ENCODE results near the gene TMED1. TPM values are rescaled to one million over a fixed set of nuclear protein-coding genes. Genes with fewer than 3 reads are reported as not detected.
"Not testable (repeated sequence)": the region's sequence is repeated elsewhere in the genome, so short reads cannot be mapped to it uniquely, and the experiment has no call there.

TMED1 gene
- total and polyA plus RNA-seq, 5 experiments from 2014 or later, result 6.7 to 26.3 (median 23.7) TPM

- H3K4me1 Mint-ChIP-seq, result peaks cover 8 to 33% (median 20%) of the 10 kb centered on the region in 4 donors
- H3K9me3 Mint-ChIP-seq, result no peaks in the 10 kb centered on the region
- ATAC-seq (peak in 1 of 2 donors; percentile 7), DNase-seq (peak in 7 of 10 donors; percentile 13 to 38 (median 31))
- H3K4me3 Mint-ChIP-seq, result peak overlapping the region; percentile 71 to 93 (median 82)
- POLR2A ChIA-PET, result interaction anchor here (1.0 to 2.1 kb wide), 4 partner anchors 8 to 154 kb away, joined by 3 to 8 read pairs (median 6); partner anchors contain the start of genes DNM2 and TMED1
- H3K27me3 Mint-ChIP-seq, result no peaks in the 10 kb centered on the region
- peaks cover 0 to 2% (median 0%) of the 10 kb centered on the region in 3 donors for H3K36me3 Mint-ChIP-seq
- peak overlapping the region in 9 of 10 donors; percentile 29 to 92 (median 78) for H3K27ac Mint-ChIP-seq
These were observed 35.9 kb upstream of the TMED1 start for GRCh38 chr19:10871711-10872545.

- ATAC-seq, result peak; percentile 84 to 86
- no peaks in the 10 kb centered on the region for H3K9me3 Mint-ChIP-seq
- H3K27me3 Mint-ChIP-seq, result no peaks in the 10 kb centered on the region
- H3K27ac Mint-ChIP-seq, result peak within 1 kb of the TSS; percentile 29 to 93 (median 84)
- DNase-seq, result peak; percentile 95 to 100 (median 99)
- H3K4me3 Mint-ChIP-seq, result peak within 1 kb of the TSS; percentile 74 to 93 (median 82)
- H3K4me1 Mint-ChIP-seq, result peaks cover 5 to 29% (median 20%) of the 10 kb centered on the region in 4 donors
- POLR2A ChIA-PET, result interaction anchor here (0.6 to 2.1 kb wide), 5 partner anchors 9 to 460 kb away, joined by 3 to 8 read pairs (median 4); partner anchors contain the start of genes DNM2 and TMED1
- H3K36me3 Mint-ChIP-seq, result peaks cover 0 to 2% (median 0%) of the 10 kb centered on the region in 3 donors
These were observed 35.1 kb upstream of the TMED1 start, which contains the start of gene CARM1 for GRCh38 chr19:10870955-10871603. CARM1 (plus strand) TSS chr19:10871553; CDS start chr19:10871703, 150 bp downstream.

- Mint-ChIP-seq H3K4me3 (peak overlapping the region; percentile 74 to 87 (median 78)), H3K36me3 (peaks cover 0 to 2% (median 0%) of the 10 kb centered on the region in 3 donors)
- DNase-seq, result no peak
These were observed 34.5 kb upstream of the TMED1 start for GRCh38 chr19:10870501-10870954.

GRCh38 chr19:10869872-10870311 is 33.9 kb upstream of the TMED1 start:
- DNase-seq, H3K9me3 Mint-ChIP-seq: not testable (repeated sequence)
- POLR2A ChIA-PET, result interaction anchor here (0.6 to 2.1 kb wide), 3 partner anchors 34 to 152 kb away, joined by 8 read pairs; partner anchors contain the start of genes DNM2 and TMED1

More at GRCh38 chr19:10870501-10870954, 34.5 kb upstream of the TMED1 start:
- Mint-ChIP-seq H3K27ac (peak overlapping the region in 9 of 10 donors; percentile 43 to 93 (median 81)), H3K9me3 (no peaks in the 10 kb centered on the region), H3K4me1 (peaks cover 5 to 29% (median 20%) of the 10 kb centered on the region in 4 donors), H3K27me3 (no peaks in the 10 kb centered on the region)
- ATAC-seq, result no peak
- POLR2A ChIA-PET, result interaction anchor here (0.6 to 2.1 kb wide), 6 partner anchors 8 to 460 kb away, joined by 3 to 8 read pairs (median 6); partner anchors contain the start of genes DNM2 and TMED1

GRCh38 chr19:10868872-10869547 is 33.0 kb upstream of the TMED1 start:
- POLR2A ChIA-PET, result interaction anchor here (2.0 kb wide), 1 partner anchor 152 kb away, joined by 6 read pairs; no protein-coding TSS in a partner anchor
- Mint-ChIP-seq H3K27me3 (no peaks in the 10 kb centered on the region), H3K36me3 (no peaks in the 10 kb centered on the region), H3K4me3 (peak overlapping the region in 3 of 10 donors; percentile 24 to 58 (median 52)), H3K4me1 (peaks cover 11 to 37% (median 25%) of the 10 kb centered on the region in 4 donors), H3K27ac (peak overlapping the region in 3 of 10 donors; percentile 56 to 81 (median 60)), H3K9me3 (no peaks in the 10 kb centered on the region)
- ATAC-seq (no peak), DNase-seq (no peak)

More at GRCh38 chr19:10869872-10870311, 33.9 kb upstream of the TMED1 start:
- not testable (repeated sequence) for H3K36me3 Mint-ChIP-seq, ATAC-seq, H3K27me3 Mint-ChIP-seq
- peak overlapping the region in 9 of 10 donors; percentile 8 to 87 (median 74) for H3K4me3 Mint-ChIP-seq
- peaks cover 5 to 29% (median 20%) of the 10 kb centered on the region in 4 donors for H3K4me1 Mint-ChIP-seq
- peak overlapping the region in 7 of 10 donors; percentile 31 to 90 (median 60) for H3K27ac Mint-ChIP-seq

GRCh38 chr19:10866495-10866894 is 30.5 kb upstream of the TMED1 start:
- no peak for DNase-seq
- Mint-ChIP-seq H3K36me3 (no peaks in the 10 kb centered on the region), H3K4me1 (peaks cover 7 to 36% (median 18%) of the 10 kb centered on the region in 4 donors), H3K27me3 (no peaks in the 10 kb centered on the region), H3K4me3 (no peak overlapping the region), H3K27ac (no peak overlapping the region), H3K9me3 (no peaks in the 10 kb centered on the region)
- POLR2A ChIA-PET, result interaction anchor here (0.7 to 1.1 kb wide), 4 partner anchors 22 to 1049 kb away, joined by 3 read pairs; no protein-coding TSS in a partner anchor
- ATAC-seq, result no peak

- Mint-ChIP-seq H3K4me3 (peak overlapping the region in 6 of 10 donors; percentile 3 to 55 (median 30)), H3K27ac (peak overlapping the region in 9 of 10 donors; percentile 9 to 92 (median 76)), H3K4me1 (peaks cover 7 to 32% (median 14%) of the 10 kb centered on the region in 4 donors), H3K9me3 (no peaks in the 10 kb centered on the region), H3K36me3 (no peaks in the 10 kb centered on the region), H3K27me3 (no peaks in the 10 kb centered on the region)
- POLR2A ChIA-PET, result interaction anchor here (0.6 to 2.7 kb wide), 5 partner anchors 8 to 1281 kb away, joined by 4 to 16 read pairs (median 7); partner anchors contain the start of genes DNM2 and TMED1
- ATAC-seq (peak; percentile 96 to 99), DNase-seq (peak; percentile 63 to 88 (median 75))
These were observed 28.5 kb upstream of the TMED1 start for GRCh38 chr19:10864538-10864899.

GRCh38 chr19:10863107-10863717 is 27.2 kb upstream of the TMED1 start:
- peak overlapping the region in 4 of 10 donors; percentile 9 to 66 (median 39) for H3K27ac Mint-ChIP-seq
- peaks cover 7 to 32% (median 14%) of the 10 kb centered on the region in 4 donors for H3K4me1 Mint-ChIP-seq
- no peak overlapping the region for H3K4me3 Mint-ChIP-seq
- no peak for ATAC-seq
- no peak for DNase-seq
- H3K9me3 Mint-ChIP-seq, result no peaks in the 10 kb centered on the region
- H3K27me3 Mint-ChIP-seq, result no peaks in the 10 kb centered on the region
- no peaks in the 10 kb centered on the region for H3K36me3 Mint-ChIP-seq
- POLR2A ChIA-PET, result interaction anchor here (2.7 kb wide), 1 partner anchor 146 kb away, joined by 16 read pairs; the partner anchor contains the start of gene DNM2

GRCh38 chr19:10862561-10863106 is 26.6 kb upstream of the TMED1 start:
- POLR2A ChIA-PET, result interaction anchor here (0.5 to 0.7 kb wide), 2 partner anchors 8 to 311 kb away, joined by 4 to 5 read pairs; no protein-coding TSS in a partner anchor
- no peak overlapping the region for H3K4me3 Mint-ChIP-seq
- no peaks in the 10 kb centered on the region for H3K9me3 Mint-ChIP-seq
- no peak overlapping the region for H3K27ac Mint-ChIP-seq
- peaks cover 7 to 26% (median 14%) of the 10 kb centered on the region in 4 donors for H3K4me1 Mint-ChIP-seq
- no peak for ATAC-seq
- DNase-seq, result no peak
- H3K27me3 Mint-ChIP-seq, result no peaks in the 10 kb centered on the region
- no peaks in the 10 kb centered on the region for H3K36me3 Mint-ChIP-seq

GRCh38 chr19:10861103-10861651 is 25.2 kb upstream of the TMED1 start:
- ATAC-seq, result no peak
- H3K4me1 Mint-ChIP-seq, result peaks cover 7 to 24% (median 14%) of the 10 kb centered on the region in 4 donors

More at GRCh38 chr19:10861103-10861651, 25.2 kb upstream of the TMED1 start:
- H3K36me3 Mint-ChIP-seq, result no peaks in the 10 kb centered on the region
- DNase-seq, result peak in 2 of 10 donors; percentile 12 to 23
- no peaks in the 10 kb centered on the region for H3K9me3 Mint-ChIP-seq
- H3K27me3 Mint-ChIP-seq, result no peaks in the 10 kb centered on the region
- H3K27ac Mint-ChIP-seq, result peak overlapping the region in 1 of 10 donors; percentile 41
- no peak overlapping the region for H3K4me3 Mint-ChIP-seq
- POLR2A ChIA-PET, result no interaction called here
